HG02970 (cell line): ENCODE results near the gene GIGYF2.

Experiments used
- ATAC-seq: cut with Tn5 transposase; IDR thresholded peaks from one replicate; pipeline ENCODE4 v1.9.1; 2021; ENCODE audit warnings: mild to moderate bottlenecking, moderate library complexity, moderate number of reproducible peaks; ENCODE audit not compliant: unreplicated experiment, low FRiP score

GIGYF2 gene

DNA sequence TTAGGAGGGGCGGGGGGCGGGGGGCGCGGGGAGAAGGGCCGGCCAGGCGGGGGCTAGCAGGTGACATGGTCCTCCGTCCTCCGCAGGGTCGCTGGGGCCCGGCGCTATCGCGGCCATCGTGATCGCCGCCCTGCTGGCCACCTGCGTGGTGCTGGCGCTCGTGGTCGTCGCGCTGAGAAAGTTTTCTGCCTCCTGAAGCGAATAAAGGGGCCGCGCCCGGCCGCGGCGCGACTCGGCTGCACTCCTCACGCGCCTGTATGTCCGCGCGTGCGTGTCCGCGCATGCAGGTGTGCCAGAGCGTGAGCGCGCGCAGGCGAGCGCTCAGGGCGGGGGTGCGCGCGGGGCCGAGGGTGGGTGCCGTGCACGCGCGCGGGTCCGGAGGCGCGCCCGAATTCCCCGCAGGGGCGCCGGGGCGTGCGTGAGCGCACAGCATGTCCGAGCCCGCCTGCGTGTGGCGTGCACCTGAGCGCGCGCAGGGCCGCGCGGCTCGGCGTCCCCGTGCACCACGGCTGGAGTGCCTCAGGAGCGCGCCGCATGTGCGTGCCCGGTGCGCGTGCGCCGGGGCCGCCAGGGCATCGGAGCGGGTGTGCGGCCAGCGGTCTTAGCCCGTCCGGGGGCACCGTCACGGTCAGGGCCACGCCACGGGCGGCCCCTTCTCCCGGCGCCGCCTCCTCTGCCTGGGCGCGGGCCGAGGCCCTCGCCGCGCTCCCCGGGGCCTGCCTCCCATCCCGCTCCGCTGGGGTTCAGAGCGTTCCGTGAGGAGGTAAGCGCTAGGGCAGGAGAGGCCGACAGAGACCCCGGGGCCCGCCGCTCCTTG lies 179.2 kb downstream of the GIGYF2 start:
- no peak for ATAC-seq

DNA sequence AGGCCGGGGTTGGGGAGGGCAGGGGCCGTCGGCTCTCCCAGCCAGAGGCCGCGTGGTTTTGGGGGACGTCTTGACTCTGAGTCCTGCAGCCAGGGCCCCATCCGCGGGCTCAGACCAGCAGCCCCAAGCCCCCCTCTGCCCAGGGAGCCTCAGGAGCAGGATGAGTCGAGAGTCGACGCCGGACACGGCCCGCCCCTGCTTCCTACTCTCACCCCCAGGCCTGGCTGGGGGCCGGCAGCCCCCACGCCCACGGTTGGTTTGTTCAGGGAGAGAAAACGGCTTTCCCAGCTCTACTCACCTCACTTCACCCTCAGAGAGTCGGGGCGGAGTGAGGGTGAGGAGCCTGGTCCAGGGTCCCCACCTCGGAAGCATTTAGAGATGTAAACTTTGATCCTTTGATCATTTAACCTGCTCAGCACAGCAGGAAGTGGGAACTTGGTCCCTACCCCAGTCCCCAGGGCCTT lies 179.9 kb downstream of the GIGYF2 start:
- no peak for ATAC-seq

DNA sequence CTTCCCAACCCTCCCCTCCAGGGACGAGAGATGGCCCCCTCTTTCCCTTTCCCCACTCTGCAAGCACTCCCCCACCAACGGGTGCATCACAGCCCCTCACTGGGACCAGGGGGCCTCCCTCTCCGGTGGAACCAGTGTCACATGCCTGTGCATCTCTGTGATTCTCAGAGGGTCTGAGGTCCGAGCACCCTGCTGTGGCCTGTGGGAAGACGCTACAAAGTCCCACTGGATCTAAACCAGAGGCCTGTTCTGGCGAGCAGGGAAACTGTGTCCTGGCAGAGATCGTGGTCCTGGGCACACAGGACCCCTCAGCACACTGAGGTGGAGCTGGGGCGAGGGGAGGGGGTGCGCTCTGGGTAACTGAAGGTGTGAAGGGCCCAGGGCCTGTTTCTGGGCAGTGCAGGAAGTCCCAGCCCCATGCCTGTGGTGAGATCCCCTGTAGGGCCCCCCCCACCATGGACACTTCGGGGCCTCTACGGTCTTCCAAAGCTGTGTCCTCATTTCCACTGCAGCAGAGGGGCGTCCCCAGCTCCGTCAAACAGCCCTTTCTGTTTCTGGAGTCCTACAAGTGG lies 180.9 kb downstream of the GIGYF2 start:
- no peak for ATAC-seq

DNA sequence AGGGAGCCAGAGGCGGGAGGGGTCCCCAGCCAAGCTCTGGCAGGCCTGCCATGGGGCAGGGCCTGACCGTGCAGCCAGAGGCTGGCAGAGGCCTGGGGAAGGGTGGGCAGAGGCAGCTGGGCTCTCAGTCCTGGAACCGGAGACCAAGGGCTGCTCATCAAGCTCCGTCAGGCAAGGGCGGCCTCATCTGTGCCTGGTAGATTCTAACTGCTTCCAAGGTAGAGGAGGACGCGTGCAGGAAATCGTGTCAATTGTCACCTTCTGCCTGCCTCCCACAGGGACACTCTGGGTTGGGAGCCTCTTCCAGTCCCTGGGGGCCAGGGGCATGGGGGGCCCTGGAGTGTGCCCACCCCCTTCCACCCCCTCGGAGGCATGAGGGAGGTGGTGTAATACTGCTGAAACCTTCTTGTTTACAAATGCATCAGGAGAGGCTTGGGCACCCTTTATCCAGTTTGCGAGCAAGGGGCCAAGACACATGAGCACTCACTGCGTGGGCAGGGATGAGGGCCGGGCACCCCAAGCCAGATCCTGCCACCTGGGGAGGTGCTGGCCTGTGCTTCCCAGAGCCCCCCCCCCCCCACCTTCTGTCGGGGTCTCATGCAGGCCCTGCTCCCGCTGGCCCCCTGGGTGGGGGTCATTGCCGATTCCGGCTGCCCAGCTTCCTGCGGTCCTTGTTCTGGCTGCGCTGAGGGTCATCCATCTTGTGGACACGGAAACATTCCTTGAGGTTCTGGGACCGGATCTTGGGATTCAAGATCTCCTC lies 181.9 kb downstream of the GIGYF2 start:
- ATAC-seq, result no peak

DNA sequence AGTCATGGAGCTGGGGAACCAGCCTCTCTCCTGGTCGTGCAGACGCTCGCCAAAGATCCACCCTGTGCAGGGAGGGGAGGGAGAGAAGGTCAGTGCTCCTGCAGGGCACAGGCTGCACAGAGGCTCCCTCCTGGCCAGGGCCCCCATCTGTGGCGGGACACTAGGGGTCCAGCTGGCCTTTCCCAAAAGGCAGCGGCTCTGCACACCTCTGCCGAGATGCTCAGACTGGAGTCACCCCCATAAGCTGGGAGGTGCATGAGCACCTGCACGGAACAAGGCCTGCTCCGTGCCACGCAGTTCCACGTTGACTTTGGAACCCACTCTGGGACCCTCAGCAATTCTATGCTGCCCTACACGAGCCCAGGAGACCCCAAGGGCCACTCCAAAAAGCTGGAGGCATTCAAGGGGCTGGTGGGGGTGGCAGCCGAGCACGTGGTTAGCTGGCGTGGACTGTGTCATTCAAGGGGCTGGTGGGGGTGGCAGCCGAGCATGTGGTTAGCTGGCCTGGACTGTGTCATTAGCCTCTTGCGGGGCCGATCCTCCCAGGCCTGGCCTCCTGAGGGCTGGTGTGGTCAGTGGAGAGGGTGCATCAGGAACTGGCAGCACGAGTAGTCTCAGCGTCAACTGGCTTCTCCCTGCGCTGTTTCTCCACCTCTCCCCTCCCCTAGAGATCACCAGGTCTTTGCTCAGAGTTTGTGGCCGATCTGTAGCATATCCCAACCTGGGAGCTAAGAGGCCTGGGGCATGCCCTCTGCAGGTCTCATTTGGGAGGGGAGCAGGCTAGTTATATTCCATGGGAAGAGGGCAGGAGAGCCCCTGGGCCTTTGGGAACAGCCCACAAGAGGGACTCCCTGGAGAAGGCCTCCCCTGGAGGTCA lies 182.7 kb downstream of the GIGYF2 start:
- no peak for ATAC-seq

DNA sequence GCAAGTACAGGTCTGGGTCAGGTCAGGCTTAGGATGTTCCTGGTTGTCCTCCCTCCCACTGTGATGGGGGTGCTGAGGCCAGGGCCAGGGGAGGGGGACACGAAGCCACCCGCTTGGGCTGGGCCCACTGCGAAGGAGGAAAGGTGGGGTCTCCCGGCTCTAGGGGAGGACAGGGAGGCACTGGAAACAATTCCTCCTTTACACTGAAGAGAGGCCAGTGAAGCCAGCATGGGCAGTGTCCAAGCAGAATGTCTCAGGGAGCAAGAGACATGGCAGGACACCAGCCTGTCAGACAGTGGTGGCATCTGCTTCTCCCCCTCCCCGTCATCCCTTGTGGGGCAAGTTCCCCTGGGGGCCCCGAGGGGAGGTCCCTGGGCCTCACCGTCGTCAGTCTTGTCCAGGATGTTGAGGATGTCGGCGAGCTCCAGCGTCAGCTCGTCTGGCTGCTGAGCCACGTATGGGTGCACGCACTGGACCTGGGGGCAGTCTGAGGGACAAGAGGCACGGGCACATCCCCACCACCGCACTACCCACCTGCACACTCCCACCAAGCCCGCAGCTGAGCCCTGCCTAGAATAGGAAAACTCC lies 183.7 kb downstream of the GIGYF2 start:
- no peak for ATAC-seq

DNA sequence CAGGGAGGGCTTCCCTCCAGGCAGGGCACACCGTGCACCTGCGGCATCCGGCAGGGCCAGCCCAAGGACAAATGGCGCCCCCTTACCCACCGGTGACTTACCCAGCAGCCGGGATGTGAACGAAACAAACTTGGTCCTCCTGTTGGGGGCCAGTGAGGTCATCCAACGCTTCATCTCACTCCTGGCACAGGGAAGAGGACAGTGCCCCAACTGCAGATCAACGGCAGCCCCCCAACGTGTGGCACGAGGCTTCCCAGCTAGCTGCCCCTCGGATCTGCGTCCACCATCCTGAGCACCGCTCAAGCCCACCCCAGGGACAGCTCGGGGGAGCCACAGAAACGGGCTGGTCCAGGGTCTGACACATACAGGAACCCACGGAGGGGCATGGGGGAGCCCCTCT lies 185.0 kb downstream of the GIGYF2 start:
- ATAC-seq, result no peak

DNA sequence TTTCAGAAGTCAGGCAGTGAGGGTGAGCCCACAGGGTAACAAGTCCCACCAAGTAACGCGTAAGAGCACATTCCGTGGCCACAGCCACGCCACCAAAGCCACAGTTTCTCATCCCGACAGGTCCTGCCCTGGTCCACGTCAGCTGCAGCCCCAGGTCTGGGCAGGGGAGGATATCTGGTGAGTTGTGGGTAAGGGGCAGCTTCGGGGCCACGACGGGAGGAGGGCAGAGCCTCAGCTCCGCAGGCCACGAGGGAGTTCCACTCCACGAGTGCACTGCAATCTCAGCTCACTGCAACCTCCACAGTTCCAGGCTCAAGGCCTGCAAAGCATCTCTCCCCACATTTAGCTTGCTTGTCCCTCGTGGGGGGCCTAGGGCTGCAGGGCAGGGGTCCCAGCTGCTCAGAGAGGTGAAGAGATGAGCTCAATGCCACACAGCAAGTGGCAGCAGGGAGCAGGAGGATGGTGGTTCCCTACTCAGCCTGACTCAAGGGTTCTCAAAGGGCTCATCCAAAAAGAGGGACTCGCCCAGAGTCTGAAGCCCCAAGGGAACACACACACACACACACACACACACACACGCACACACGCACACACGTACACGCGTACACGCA lies 185.5 kb downstream of the GIGYF2 start:
- ATAC-seq, result no peak

DNA sequence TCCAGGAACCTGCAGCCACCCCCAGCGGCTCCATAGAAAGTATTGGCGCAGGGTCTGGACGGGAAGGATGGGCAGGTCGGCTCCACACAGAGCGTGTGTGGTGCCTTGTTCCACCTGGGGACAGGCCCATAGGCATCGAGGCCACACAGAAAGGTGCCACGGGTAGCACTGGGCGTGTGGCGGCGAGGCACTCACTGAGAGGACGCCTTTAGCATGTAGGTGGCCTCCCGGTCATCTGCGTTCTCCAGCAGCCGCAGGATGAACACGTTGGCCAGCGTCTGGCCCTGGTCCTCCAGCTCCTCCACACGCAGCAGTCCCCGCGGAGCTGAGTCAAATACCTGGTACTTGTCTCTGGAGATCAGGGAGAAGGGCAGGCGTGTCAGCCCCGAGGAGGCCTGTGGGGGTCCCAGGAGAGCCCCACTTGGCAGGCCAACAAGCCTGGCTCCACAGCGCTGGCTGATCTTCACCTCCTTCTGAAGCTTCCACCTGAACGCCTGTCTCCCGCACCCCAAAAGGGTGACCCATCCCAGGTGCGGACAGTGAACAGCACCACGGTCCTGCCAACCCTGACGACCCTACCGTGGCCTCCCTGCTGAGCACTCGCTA lies 186.1 kb downstream of the GIGYF2 start:
- ATAC-seq, result no peak

DNA sequence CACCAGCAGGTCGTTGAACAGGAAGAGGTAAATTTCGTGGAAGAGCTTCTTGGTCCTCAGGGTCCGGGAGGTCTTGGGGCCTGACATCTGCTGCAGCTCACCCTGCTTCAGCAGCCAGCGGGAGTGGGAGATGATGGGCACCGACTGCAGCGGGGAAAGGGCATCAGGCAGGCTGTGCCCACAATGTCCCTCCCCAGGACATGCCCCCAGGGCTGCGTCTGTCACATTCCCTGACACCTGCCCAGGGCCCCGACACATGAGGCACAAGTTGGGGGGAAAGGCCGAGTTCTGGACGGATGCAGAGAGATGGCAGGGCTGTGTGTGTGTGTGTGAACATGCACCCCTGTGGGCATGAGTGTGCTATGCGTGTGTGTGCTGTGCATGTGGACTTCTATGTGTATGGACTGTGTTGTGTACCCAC lies 186.9 kb downstream of the GIGYF2 start:
- ATAC-seq, result no peak

DNA sequence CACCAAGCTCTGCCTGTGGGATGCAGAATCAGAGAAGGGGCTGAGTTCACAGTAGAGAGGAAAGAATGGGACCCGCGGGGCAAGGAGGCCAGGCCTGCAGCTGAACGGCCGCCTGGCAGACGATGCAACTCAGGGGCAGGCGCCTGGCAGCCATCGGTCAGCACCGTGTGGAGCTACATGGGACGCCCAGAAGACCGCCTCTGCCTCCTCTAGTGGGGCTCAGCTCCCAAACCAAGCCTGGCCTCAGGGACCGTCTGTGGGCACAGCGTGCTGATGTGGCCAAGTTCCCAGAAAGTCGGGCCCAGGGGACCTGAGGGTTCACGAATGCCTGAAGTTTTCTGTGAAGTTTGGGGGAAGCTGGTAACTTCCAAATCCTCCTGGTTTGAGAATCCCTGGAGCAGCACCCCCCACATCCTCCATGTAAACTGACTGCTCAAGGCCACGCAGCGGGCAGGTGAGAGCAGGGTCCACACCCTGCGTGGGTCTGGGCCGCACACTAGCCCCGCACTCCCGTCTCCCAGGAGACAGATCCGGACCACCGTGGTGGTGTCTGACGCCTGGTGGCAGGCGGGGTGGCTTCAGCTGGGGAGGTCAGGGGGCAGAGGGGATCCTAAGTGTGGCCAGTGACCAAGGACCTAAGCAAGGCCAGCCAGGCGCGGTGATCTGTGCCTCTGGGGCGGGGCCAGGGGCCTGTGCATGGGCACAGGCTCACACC lies 187.6 kb downstream of the GIGYF2 start:
- ATAC-seq, result no peak

DNA sequence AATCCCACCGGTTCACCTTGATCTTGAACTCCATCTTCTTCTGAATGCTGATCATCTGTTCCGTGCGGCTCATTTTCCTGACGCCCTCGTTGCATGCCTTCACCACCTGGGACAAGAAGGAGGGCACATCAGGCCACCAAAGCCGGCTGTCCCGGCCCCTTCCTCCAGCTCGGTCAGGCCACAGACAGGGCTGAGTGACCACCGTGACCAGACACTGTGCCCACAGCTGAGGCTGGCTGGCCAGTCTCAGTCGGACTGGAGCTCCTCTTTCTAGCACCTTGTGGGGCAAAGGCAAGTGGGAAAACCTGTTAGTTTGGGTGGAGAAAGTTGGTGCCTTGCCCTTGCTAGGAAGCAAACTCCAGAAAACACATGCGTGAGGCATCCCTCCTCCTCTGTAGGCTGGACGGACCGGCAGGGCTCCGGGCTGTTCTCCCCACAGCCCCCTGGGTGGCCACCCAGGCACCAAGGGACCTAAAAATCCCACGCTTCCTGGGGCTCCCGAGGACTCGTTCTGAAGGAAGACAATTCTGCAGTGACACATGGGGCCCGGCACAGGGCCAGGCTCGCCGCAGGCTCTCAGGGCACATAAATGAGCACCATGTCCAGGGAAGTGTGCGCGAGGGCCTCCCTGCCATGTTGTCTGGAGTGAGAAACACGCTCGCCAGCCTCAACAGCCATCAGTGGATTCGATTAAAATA lies 188.3 kb downstream of the GIGYF2 start:
- no peak for ATAC-seq

DNA sequence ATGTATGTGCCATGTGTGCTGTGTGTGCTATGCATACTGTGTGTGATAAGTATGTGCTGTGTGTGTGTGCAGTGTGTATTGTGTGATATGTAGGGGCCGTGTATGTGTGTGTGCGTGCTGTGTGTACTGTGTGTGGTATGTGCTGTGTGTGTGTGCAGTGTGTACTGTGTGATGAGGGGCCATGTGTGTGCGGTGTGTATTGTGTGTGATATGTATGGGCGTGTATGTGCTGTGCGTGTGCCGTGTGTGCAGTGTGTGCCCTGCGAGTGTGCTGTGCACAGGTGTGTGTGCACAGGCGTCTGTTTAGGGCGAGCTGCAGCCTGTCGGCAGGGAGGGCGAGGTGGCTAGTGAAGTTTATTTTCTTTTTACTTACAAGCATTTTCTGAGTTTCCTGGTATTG lies 189.0 kb downstream of the GIGYF2 start:
- no peak for ATAC-seq

DNA sequence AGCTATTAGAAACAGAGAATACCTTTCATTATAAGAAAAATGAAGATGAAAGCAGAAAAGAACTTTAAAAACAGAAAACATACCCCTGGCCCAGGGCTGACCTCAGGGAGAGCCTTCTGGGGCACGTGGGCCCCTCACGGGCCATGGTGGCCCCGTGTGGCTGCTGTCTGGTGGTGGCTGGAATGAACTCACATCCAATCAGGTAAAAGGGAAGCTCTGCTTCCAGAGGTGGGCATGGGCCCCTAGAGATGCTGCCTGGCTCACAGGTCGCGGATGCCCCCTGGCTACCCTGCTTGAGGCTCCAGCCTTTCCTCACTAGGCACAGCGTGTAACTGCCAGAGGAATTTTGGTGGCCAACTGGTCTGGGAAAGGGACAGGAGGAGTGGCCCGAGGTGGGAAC lies 189.5 kb downstream of the GIGYF2 start:
- ATAC-seq, result no peak

DNA sequence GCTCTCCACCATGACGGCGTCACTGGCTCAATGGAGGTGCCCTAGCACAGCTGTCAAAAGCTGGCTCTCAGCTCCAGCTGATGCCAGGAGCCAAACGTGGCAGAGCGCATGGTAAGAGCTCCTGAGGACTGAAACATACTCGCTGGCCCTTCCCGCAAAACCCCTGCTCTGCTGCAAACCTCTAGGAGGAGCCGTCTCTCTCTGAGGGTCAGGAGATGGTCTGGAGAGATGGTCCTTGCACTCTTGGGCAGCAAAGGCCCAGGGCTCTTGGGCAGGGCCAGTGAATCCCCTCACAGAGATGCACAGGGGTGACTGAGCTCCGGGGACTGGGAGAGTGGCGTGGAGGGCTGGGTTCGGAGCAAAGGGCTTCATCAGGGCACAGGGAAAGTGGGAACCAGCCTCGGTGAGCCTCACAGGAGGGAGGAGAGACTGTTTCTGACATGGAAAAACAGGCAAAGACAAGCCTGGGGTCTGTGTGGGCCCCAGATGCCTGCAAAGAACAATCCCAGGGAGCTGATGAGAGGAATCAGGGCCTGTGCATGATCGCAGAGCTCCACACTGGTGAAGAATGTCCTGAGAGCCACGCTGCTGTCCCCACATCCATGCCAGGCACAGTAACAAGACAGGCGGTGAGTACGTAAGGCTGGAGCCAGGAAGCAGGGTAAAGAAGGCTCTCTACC lies 190.2 kb downstream of the GIGYF2 start:
- no peak for ATAC-seq

DNA sequence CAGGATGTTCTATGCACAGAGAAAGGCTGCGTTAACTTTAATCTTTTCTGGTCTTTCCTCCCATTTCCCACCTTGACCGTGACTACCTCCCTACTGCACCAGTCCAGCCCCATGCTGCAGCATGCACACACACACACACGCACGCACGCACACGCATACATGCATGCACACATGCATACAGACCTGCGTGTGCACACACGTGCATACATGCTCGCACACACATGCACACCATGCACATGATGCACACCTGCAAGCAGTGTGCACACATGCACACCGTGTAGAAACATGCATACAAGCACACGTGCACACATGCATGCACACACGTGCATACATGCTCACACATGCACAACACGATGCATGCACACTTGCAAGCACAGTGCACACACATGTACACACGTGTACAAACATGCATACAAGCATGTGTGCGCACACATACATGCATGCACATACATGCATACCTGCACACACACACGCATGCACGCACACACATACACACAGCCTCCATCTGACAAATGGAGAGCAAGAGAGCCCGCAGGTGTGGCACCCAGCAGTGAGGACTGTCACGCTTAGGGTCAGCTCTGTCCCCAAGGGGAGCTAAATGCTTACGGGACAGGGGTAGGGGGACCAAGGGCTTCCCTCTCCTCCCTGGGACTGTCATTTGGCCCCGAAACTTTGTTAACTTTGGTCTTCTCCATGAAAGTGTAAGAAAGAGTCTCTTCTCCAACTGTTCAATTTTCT lies 191.1 kb downstream of the GIGYF2 start:
- no peak for ATAC-seq
